SU-DHL-6 (cell line): ENCODE measurements around the gene SUDS3.

Experiments
- H2AFZ ChIP-seq: fragments of 200-600 bp; sonication (generic); 2 replicates; pipeline ENCODE4 v1.6.1; 2014; ENCODE audit warnings: low read depth, mild to moderate bottlenecking, moderate library complexity, mixed read lengths, antibody characterized with exemption, low read length; ENCODE audit not compliant: severe bottlenecking
- H3F3A ChIP-seq: fragments of 200-600 bp; shearing (Covaris generic); 2 replicates; pipeline ENCODE4 v1.6.0; 2016; ENCODE audit warnings: antibody characterized with exemption, mild to moderate bottlenecking; ENCODE audit not compliant: insufficient read depth
- H3K27ac ChIP-seq: fragments of 200-600 bp; sonication (generic); 2 replicates; pipeline ENCODE4 v1.5.1; 2016; ENCODE audit warnings: low read depth, mild to moderate bottlenecking, low read length, moderate library complexity, mixed read lengths
- H3K27me3 ChIP-seq: fragments of 200-600 bp; sonication (generic), shearing (Covaris generic); 2 replicates; pipeline ENCODE4 v1.6.0; 2014; ENCODE audit warnings: mild to moderate bottlenecking, low read length
- H3K36me3 ChIP-seq: fragments of 200-600 bp; sonication (generic); 2 replicates; pipeline ENCODE4 v1.6.1; 2014; ENCODE audit warnings: mild to moderate bottlenecking, low read length, mixed read lengths
- H3K4me2 ChIP-seq: fragments of 300-600, 200-600 bp; shearing (Covaris generic), sonication (generic); 2 replicates; pipeline ENCODE4 v1.6.0; 2014; ENCODE audit warnings: low read length, low read depth, mild to moderate bottlenecking; ENCODE audit not compliant: poor library complexity, severe bottlenecking
- H3K4me3 ChIP-seq: fragments of 200-600 bp; sonication (generic); 2 replicates; pipeline ENCODE4 v1.5.1; 2014; ENCODE audit warnings: antibody characterized with exemption, low read length, mild to moderate bottlenecking, mixed read lengths; ENCODE audit not compliant: insufficient read depth, poor library complexity, severe bottlenecking
- H3K79me2 ChIP-seq: fragments of 200-600 bp; sonication (generic); 2 replicates; pipeline ENCODE4 v1.6.1; 2014; ENCODE audit warnings: mild to moderate bottlenecking, low read length, moderate library complexity; ENCODE audit not compliant: insufficient read depth
- H3K9ac ChIP-seq: fragments of 200-600 bp; sonication (generic); 2 replicates; pipeline ENCODE4 v1.7.0; 2014; ENCODE audit warnings: mild to moderate bottlenecking, low read length
- H3K9me2 ChIP-seq: fragments of 200-600 bp; sonication (generic); replicated peaks from 2 replicates; pipeline ENCODE4 v1.6.1; 2014; ENCODE audit warnings: low read length; ENCODE audit not compliant: insufficient read depth
- H3K9me3 ChIP-seq: fragments of 200-600 bp; sonication (generic); 2 replicates; pipeline ENCODE4 v1.6.1; 2014; ENCODE audit warnings: low read length, mixed read lengths; ENCODE audit not compliant: insufficient read depth
- H4K20me1 ChIP-seq: fragments of 200-600 bp; sonication (generic); 2 replicates; pipeline ENCODE4 v1.6.1; 2014; ENCODE audit warnings: low read depth, mild to moderate bottlenecking, antibody characterized with exemption, low read length, moderate library complexity, mixed read lengths
- CTCF ChIP-seq: fragments of 200-600 bp; sonication (generic); IDR thresholded peaks from one replicate; pipeline ENCODE4 v1.5.1; 2017; ENCODE audit warnings: antibody characterized with exemption, mild to moderate bottlenecking, low read length, moderate library complexity; ENCODE audit not compliant: insufficient read depth, poor library complexity, severe bottlenecking
- EZH2phosphoT487 ChIP-seq: fragments of 200-600 bp; sonication (generic), shearing (Covaris generic); conservative IDR thresholded peaks from 2 replicates; pipeline ENCODE4 v1.6.1; 2018; ENCODE audit warnings: mild to moderate bottlenecking, antibody characterized with exemption, low read length, moderate library complexity, mixed read lengths

The SUDS3 gene

DNA sequence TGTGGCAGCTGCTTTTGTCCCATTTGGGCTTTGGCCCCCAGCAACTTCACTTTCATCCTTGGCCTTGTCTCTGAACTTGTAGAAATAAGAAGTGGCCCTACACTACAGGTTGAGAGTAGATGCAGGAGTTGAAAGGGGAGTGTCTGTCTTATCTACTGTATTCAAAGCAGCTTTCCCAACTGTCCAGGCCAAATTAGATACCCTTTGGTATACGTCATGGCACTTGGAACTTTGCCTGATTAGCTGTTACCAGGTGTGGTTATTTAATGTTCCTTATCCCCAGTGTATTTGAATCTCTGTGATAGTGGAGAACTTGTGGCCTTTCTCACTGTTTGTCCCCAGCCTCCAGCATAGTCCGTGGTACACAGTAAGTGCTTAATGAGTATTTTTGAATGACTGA, 33.5 kb downstream of the SUDS3 start:
- H2AFZ ChIP-seq, result no peak overlapping the region
- H3K27me3 ChIP-seq, result no peaks in the 10 kb centered on the region
- no peaks in the 10 kb centered on the region for H3K79me2 ChIP-seq
- H3K9me2 ChIP-seq, result no peaks in the 10 kb centered on the region
- H3K4me2 ChIP-seq, result no peak overlapping the region
- H3K9me3 ChIP-seq, result no peaks in the 10 kb centered on the region
- H3F3A ChIP-seq, result no peaks in the 10 kb centered on the region
- no peak overlapping the region for H3K4me3 ChIP-seq
- peaks cover 19% of the 10 kb centered on the region for H3K36me3 ChIP-seq
- no peak for TF ChIP-seq CTCF
- H3K9ac ChIP-seq, result no peak overlapping the region
- H3K27ac ChIP-seq, result no peak overlapping the region
- H4K20me1 ChIP-seq, result no peaks in the 10 kb centered on the region

GRCh38 chr12:118417942-118418341, 41.6 kb downstream of the SUDS3 start:
- H3K4me2 ChIP-seq, result no peak overlapping the region
- no peak overlapping the region for H3K27ac ChIP-seq
- H3K79me2 ChIP-seq, result no peaks in the 10 kb centered on the region
- no peaks in the 10 kb centered on the region for H3K9me3 ChIP-seq
- no peak overlapping the region for H2AFZ ChIP-seq
- no peaks in the 10 kb centered on the region for H3F3A ChIP-seq
- no peak for TF ChIP-seq CTCF
- no peak for TF ChIP-seq EZH2phosphoT487
- H3K9ac ChIP-seq, result no peak overlapping the region
- H3K9me2 ChIP-seq, result no peaks in the 10 kb centered on the region
- no peak overlapping the region for H3K4me3 ChIP-seq
- H3K36me3 ChIP-seq, result no peaks in the 10 kb centered on the region
- H3K27me3 ChIP-seq, result no peaks in the 10 kb centered on the region
- no peaks in the 10 kb centered on the region for H4K20me1 ChIP-seq

- H4K20me1 ChIP-seq, result no peaks in the 10 kb centered on the region
- no peak overlapping the region for H2AFZ ChIP-seq
- H3K36me3 ChIP-seq, result no peaks in the 10 kb centered on the region
- no peak overlapping the region for H3K27ac ChIP-seq
- H3K4me2 ChIP-seq, result no peak overlapping the region
- H3K9me2 ChIP-seq, result no peaks in the 10 kb centered on the region
- H3K9me3 ChIP-seq, result no peaks in the 10 kb centered on the region
- H3K9ac ChIP-seq, result no peak overlapping the region
- no peak for TF ChIP-seq CTCF
- no peak for TF ChIP-seq EZH2phosphoT487
- no peaks in the 10 kb centered on the region for H3K27me3 ChIP-seq
- no peaks in the 10 kb centered on the region for H3F3A ChIP-seq
- H3K79me2 ChIP-seq, result no peaks in the 10 kb centered on the region
- H3K4me3 ChIP-seq, result no peak overlapping the region
Observed at GRCh38 chr12:118418385-118419057, 42.2 kb downstream of the SUDS3 start.
